A673 (cell line): ENCODE results near the gene MMEL1. TPM values are rescaled to one million over a fixed set of nuclear protein-coding genes. Genes with fewer than 3 reads are reported as not detected.

Source experiments
- BruUV-seq: library from RNA; stranded (reverse); fragments of 400-500 nt; replicated peaks from 2 replicates; lab custom pipeline; 2021; lab: Mats Ljungman, UMichigan
- CTCF ChIA-PET: fragments of 300-600 bp; sonication (Branson Sonifier 250); formaldehyde crosslinking; loops from one replicate; lab custom pipeline; 2022; ENCODE audit warnings: antibody characterized with exemption; lab: Charles Lee
- POLR2A ChIA-PET: fragments of 300-600 bp; sonication (Branson Sonifier 250); formaldehyde crosslinking; loops from one replicate; lab custom pipeline; 2022; ENCODE audit warnings: antibody characterized with exemption; ENCODE audit not compliant: low non-redundant PET; lab: Charles Lee
- DNase-seq: peaks from one replicate; pipeline ENCODE4 v3.0.0-alpha.2; 2015; ENCODE audit warnings: low spot score
- H3K27ac ChIP-seq: fragments of 200-600 bp; sonication (generic); 2 replicates; pipeline ENCODE4 v1.5.1; 2016; ENCODE audit warnings: mixed run types, low read depth, mild to moderate bottlenecking, mixed read lengths, antibody characterized with exemption, low read length; ENCODE audit not compliant: poor library complexity, severe bottlenecking
- H3K27me3 ChIP-seq: fragments of 200-600 bp; sonication (generic); replicated peaks from 2 replicates; pipeline ENCODE4 v1.6.1; 2017; ENCODE audit warnings: mixed run types, low read depth, mild to moderate bottlenecking, mixed read lengths, antibody characterized with exemption, low read length; ENCODE audit not compliant: insufficient read depth, poor library complexity
- H3K36me3 ChIP-seq: fragments of 200-600 bp; sonication (generic); 2 replicates; pipeline ENCODE4 v1.6.1; 2016; ENCODE audit warnings: mixed run types, mild to moderate bottlenecking, mixed read lengths, antibody characterized with exemption, low read length; ENCODE audit not compliant: insufficient read depth, poor library complexity, severe bottlenecking
- H3K4me1 ChIP-seq: fragments of 200-600 bp; sonication (generic); 2 replicates; pipeline ENCODE4 v1.6.1; 2017; ENCODE audit warnings: mixed run types, mild to moderate bottlenecking, mixed read lengths, antibody characterized with exemption, low read length; ENCODE audit not compliant: insufficient read depth, poor library complexity, severe bottlenecking
- H3K4me3 ChIP-seq: fragments of 200-600 bp; sonication (generic); 2 replicates; pipeline ENCODE4 v1.5.1; 2016; ENCODE audit warnings: low read depth, mixed run types, mild to moderate bottlenecking, mixed read lengths, low read length; ENCODE audit not compliant: poor library complexity, severe bottlenecking
- H3K9me3 ChIP-seq: fragments of 200-600 bp; sonication (generic); 2 replicates; pipeline ENCODE4 v1.6.1; 2016; ENCODE audit warnings: mixed run types, low read depth, mild to moderate bottlenecking, mixed read lengths, antibody characterized with exemption, low read length; ENCODE audit not compliant: poor library complexity, severe bottlenecking
- CTCF ChIP-seq: fragments of 300-800, 200-600 bp; sonication (generic); conservative IDR thresholded peaks from 2 replicates; pipeline ENCODE4 v1.5.1; 2017; ENCODE audit warnings: low read depth, mild to moderate bottlenecking, antibody characterized with exemption, low read length, moderate library complexity, mixed read lengths
- EZH2 ChIP-seq: fragments of 200-600 bp; sonication (generic); IDR thresholded peaks from 2 replicates; pipeline ENCODE4 v1.6.1; 2017; ENCODE audit warnings: borderline replicate concordance, low read depth, mild to moderate bottlenecking, mixed read lengths, antibody characterized with exemption, low read length; ENCODE audit not compliant: poor library complexity, severe bottlenecking
- intact Hi-C: fragments of 100-400 bp; cut with micrococcal nuclease; formaldehyde crosslinking; loops from one replicate; pipeline ENCODE4 v1.10.0; 2022; ENCODE audit not compliant: unreplicated experiment
- total RNA-seq: library from RNA; stranded (reverse); gene quantifications from 2 replicates; pipeline ENCODE4 v1.2.3, GENCODE V29; 2021

Gene MMEL1
- total RNA-seq, 1 experiment from 2014 or later: not detected

- H3K27me3 ChIP-seq: no peaks in the 10 kb centered on the region
- no peak overlapping the region for H3K4me3 ChIP-seq
- no peaks in the 10 kb centered on the region for H3K36me3 ChIP-seq
- POLR2A ChIA-PET: no interaction called here
- H3K9me3 ChIP-seq: no peaks in the 10 kb centered on the region
- H3K27ac ChIP-seq: peak overlapping the region; percentile 56
- no TSS peak for BruUV-seq
- TF ChIP-seq EZH2: no peak
- TF ChIP-seq CTCF: peak; percentile 95
- CTCF ChIA-PET: interaction anchor here (0.6 kb wide), 1 partner anchor 1067 kb away, joined by 5 read pairs; no protein-coding TSS in a partner anchor
- intact Hi-C loops: loop anchor here (1.0 to 5.0 kb wide), 2 partner anchors 134 to 351 kb away; no protein-coding TSS in a partner anchor
- H3K4me1 ChIP-seq: peaks cover 24% of the 10 kb centered on the region
- DNase-seq: peak; percentile 77
Measured at GRCh38 chr1:2548068-2548589, 84.7 kb downstream of the MMEL1 start.

- H3K4me1 ChIP-seq: peaks cover 24% of the 10 kb centered on the region
- peak; percentile 36 for DNase-seq
- no peaks in the 10 kb centered on the region for H3K9me3 ChIP-seq
- peak overlapping the region; percentile 49 for H3K4me3 ChIP-seq
- no peaks in the 10 kb centered on the region for H3K36me3 ChIP-seq
- peak overlapping the region; percentile 76 for H3K27ac ChIP-seq
- CTCF ChIA-PET: interaction anchor here (1.0 kb wide), 1 partner anchor 133 kb away, joined by 8 read pairs; no protein-coding TSS in a partner anchor
- POLR2A ChIA-PET: no interaction called here
- no peak for TF ChIP-seq CTCF
- TF ChIP-seq EZH2: no peak
- no peaks in the 10 kb centered on the region for H3K27me3 ChIP-seq
- no TSS peak for BruUV-seq
- intact Hi-C loops: loop anchor here (1.0 to 5.0 kb wide), 2 partner anchors 133 to 350 kb away; no protein-coding TSS in a partner anchor
Measured at GRCh38 chr1:2547210-2548067, 85.4 kb downstream of the MMEL1 start.

- no peaks in the 10 kb centered on the region for H3K9me3 ChIP-seq
- ChIA-PET POLR2A (interaction anchor here (0.5 to 0.6 kb wide), 2 partner anchors 20 to 357 kb away, joined by 3 to 6 read pairs; partner anchors contain the start of gene PANK4), CTCF (interaction anchor here (0.5 to 1.0 kb wide), 5 partner anchors 16 to 132 kb away, joined by 3 to 8 read pairs (median 4); partner anchors contain the start of gene PANK4)
- H3K27ac ChIP-seq: peak overlapping the region; percentile 76
- TF ChIP-seq CTCF (0 out of 2 replicates have a peak, but pooled peaks have one; percentile 25), EZH2 (no peak)
- H3K4me3 ChIP-seq: peak overlapping the region; percentile 49
- H3K27me3 ChIP-seq: no peaks in the 10 kb centered on the region
- peaks cover 24% of the 10 kb centered on the region for H3K4me1 ChIP-seq
- intact Hi-C loops: loop anchor here (5.0 kb wide), 1 partner anchor 349 kb away; no protein-coding TSS in a partner anchor
- no peaks in the 10 kb centered on the region for H3K36me3 ChIP-seq
- no TSS peak for BruUV-seq
- peak; percentile 91 for DNase-seq
Measured at GRCh38 chr1:2546515-2547209, 86.2 kb downstream of the MMEL1 start.
